DOHH2 (cell line): ENCODE results near the gene PMS1.

Source experiments
- H3F3A ChIP-seq: fragments of 200-600 bp; sonication (generic), shearing (Covaris generic); 2 replicates; pipeline ENCODE4 v1.6.0; 2016; ENCODE audit warnings: antibody characterized with exemption, mild to moderate bottlenecking; ENCODE audit not compliant: control insufficient read depth, insufficient read depth
- H3K27ac ChIP-seq: fragments of 200-600 bp; sonication (generic); 2 replicates; pipeline ENCODE4 v1.5.1; 2014; ENCODE audit warnings: low read depth, mild to moderate bottlenecking, low read length, moderate library complexity
- H3K27me3 ChIP-seq: fragments of 200-600 bp; sonication (generic); 2 replicates; pipeline ENCODE4 v1.6.1; 2014; ENCODE audit warnings: mild to moderate bottlenecking, low read length, mixed read lengths; ENCODE audit not compliant: control insufficient read depth
- H3K36me3 ChIP-seq: fragments of 200-600 bp; sonication (generic); 2 replicates; pipeline ENCODE4 v1.6.1; 2014; ENCODE audit warnings: mild to moderate bottlenecking, low read length, moderate library complexity, mixed read lengths; ENCODE audit not compliant: control insufficient read depth
- H3K4me1 ChIP-seq: fragments of 200-600 bp; sonication (generic); 2 replicates; pipeline ENCODE4 v1.6.1; 2014; ENCODE audit warnings: mild to moderate bottlenecking, low read length, mixed read lengths; ENCODE audit not compliant: control insufficient read depth
- H3K4me2 ChIP-seq: fragments of 200-600 bp; sonication (generic); 2 replicates; pipeline ENCODE4 v1.6.0; 2014; ENCODE audit warnings: mild to moderate bottlenecking, low read length, moderate library complexity
- H3K4me3 ChIP-seq: fragments of 200-600 bp; sonication (generic); 2 replicates; pipeline ENCODE4 v1.5.1; 2014; ENCODE audit warnings: mild to moderate bottlenecking, low read length, mixed read lengths
- H3K79me2 ChIP-seq: fragments of 200-600 bp; sonication (generic); 2 replicates; pipeline ENCODE4 v1.6.1; 2014; ENCODE audit warnings: mild to moderate bottlenecking, low read length, mixed read lengths; ENCODE audit not compliant: control insufficient read depth
- H3K9me2 ChIP-seq: fragments of 200-600 bp; sonication (generic); replicated peaks from 2 replicates; pipeline ENCODE4 v1.6.1; 2014; ENCODE audit warnings: mild to moderate bottlenecking, low read length, mixed read lengths; ENCODE audit not compliant: control insufficient read depth
- H3K9me3 ChIP-seq: fragments of 200-600 bp; sonication (generic); 2 replicates; pipeline ENCODE4 v1.6.1; 2014; ENCODE audit warnings: antibody characterized with exemption, low read length, mixed read lengths; ENCODE audit not compliant: control insufficient read depth, insufficient read depth
- H4K20me1 ChIP-seq: fragments of 200-600 bp; sonication (generic); 2 replicates; pipeline ENCODE4 v1.6.0; 2014; ENCODE audit warnings: low read depth, mild to moderate bottlenecking, antibody characterized with exemption, low read length, moderate library complexity; ENCODE audit not compliant: control insufficient read depth, insufficient read depth
- CTCF ChIP-seq: fragments of 200-600 bp; sonication (generic); IDR thresholded peaks from one replicate; pipeline ENCODE4 v1.5.1; 2014; ENCODE audit warnings: antibody characterized with exemption, mild to moderate bottlenecking, low read depth, low read length; ENCODE audit not compliant: poor library complexity, severe bottlenecking
- EZH2phosphoT487 ChIP-seq: fragments of 200-600 bp; sonication (generic); IDR thresholded peaks from 2 replicates; pipeline ENCODE4 v1.6.1; 2017; ENCODE audit warnings: borderline replicate concordance, mild to moderate bottlenecking, antibody characterized with exemption, low read length, moderate library complexity, mixed read lengths

The PMS1 gene

GRCh38 chr2:189762229-189762550 lies 22.1 kb upstream of the PMS1 start:
- Histone ChIP-seq H4K20me1 (no peaks in the 10 kb centered on the region), H3F3A (peaks cover 25% of the 10 kb centered on the region), H3K79me2 (peaks cover 14% of the 10 kb centered on the region), H3K27ac (peak overlapping the region; percentile 91), H3K4me2 (peak overlapping the region; percentile 97), H3K4me3 (peak overlapping the region; percentile 89), H3K9me3 (no peaks in the 10 kb centered on the region), H3K4me1 (peaks cover 17% of the 10 kb centered on the region), H3K36me3 (peaks cover 20% of the 10 kb centered on the region), H3K9me2 (no peaks in the 10 kb centered on the region), H3K27me3 (no peaks in the 10 kb centered on the region)
- no peak for TF ChIP-seq EZH2phosphoT487
- no peak for TF ChIP-seq CTCF

- TF ChIP-seq EZH2phosphoT487 (no peak), CTCF (peak; percentile 82)
- H3K36me3 ChIP-seq = peaks cover 20% of the 10 kb centered on the region
Observed at GRCh38 chr2:189762551-189763298, 21.5 kb upstream of the PMS1 start, which contains the start of gene OSGEPL1. Gene OSGEPL1, minus strand, starts transcription at chr2:189762792. Its CDS starts 1,152 bp downstream, at chr2:189761640.

GRCh38 chr2:189763908-189764661 lies 20.2 kb upstream of the PMS1 start:
- no peaks in the 10 kb centered on the region for H3K9me3 ChIP-seq
- H3K36me3 ChIP-seq = peaks cover 29% of the 10 kb centered on the region
- no peaks in the 10 kb centered on the region for H4K20me1 ChIP-seq
- peak overlapping the region; percentile 91 for H3K27ac ChIP-seq
- H3K27me3 ChIP-seq = no peaks in the 10 kb centered on the region
- H3K4me2 ChIP-seq = peak overlapping the region; percentile 97
- H3K79me2 ChIP-seq = peaks cover 14% of the 10 kb centered on the region
- peaks cover 29% of the 10 kb centered on the region for H3F3A ChIP-seq
- H3K4me1 ChIP-seq = peaks cover 17% of the 10 kb centered on the region
- TF ChIP-seq EZH2phosphoT487 = no peak
- no peak for TF ChIP-seq CTCF
- H3K4me3 ChIP-seq = peak overlapping the region; percentile 89
- H3K9me2 ChIP-seq = no peaks in the 10 kb centered on the region

More at GRCh38 chr2:189762551-189763298, 21.5 kb upstream of the PMS1 start, which contains the start of gene OSGEPL1:
- peaks cover 25% of the 10 kb centered on the region for H3F3A ChIP-seq
- H3K4me3 ChIP-seq = peak within 1 kb of the TSS; percentile 89
- H3K79me2 ChIP-seq = peaks cover 14% of the 10 kb centered on the region
- peaks cover 17% of the 10 kb centered on the region for H3K4me1 ChIP-seq
- H4K20me1 ChIP-seq = no peaks in the 10 kb centered on the region
- H3K9me3 ChIP-seq = no peaks in the 10 kb centered on the region
- peak within 1 kb of the TSS; percentile 91 for H3K27ac ChIP-seq
- no peaks in the 10 kb centered on the region for H3K9me2 ChIP-seq
- peak within 1 kb of the TSS; percentile 97 for H3K4me2 ChIP-seq
- no peaks in the 10 kb centered on the region for H3K27me3 ChIP-seq
